GM18520 (cell line): Measurements from ENCODE around the gene AVL9.
A peak's percentile ranks its signal among the peaks of the same experiment; 100 is the strongest.
"Not testable (repeated sequence)": the region's sequence is repeated elsewhere in the genome, so short reads cannot be mapped to it uniquely, and the experiment has no call there.

Source experiments
- ATAC-seq: cut with Tn5 transposase; IDR thresholded peaks from one replicate; pipeline ENCODE4 v1.9.1; 2021; ENCODE audit not compliant: unreplicated experiment

The AVL9 gene

DNA sequence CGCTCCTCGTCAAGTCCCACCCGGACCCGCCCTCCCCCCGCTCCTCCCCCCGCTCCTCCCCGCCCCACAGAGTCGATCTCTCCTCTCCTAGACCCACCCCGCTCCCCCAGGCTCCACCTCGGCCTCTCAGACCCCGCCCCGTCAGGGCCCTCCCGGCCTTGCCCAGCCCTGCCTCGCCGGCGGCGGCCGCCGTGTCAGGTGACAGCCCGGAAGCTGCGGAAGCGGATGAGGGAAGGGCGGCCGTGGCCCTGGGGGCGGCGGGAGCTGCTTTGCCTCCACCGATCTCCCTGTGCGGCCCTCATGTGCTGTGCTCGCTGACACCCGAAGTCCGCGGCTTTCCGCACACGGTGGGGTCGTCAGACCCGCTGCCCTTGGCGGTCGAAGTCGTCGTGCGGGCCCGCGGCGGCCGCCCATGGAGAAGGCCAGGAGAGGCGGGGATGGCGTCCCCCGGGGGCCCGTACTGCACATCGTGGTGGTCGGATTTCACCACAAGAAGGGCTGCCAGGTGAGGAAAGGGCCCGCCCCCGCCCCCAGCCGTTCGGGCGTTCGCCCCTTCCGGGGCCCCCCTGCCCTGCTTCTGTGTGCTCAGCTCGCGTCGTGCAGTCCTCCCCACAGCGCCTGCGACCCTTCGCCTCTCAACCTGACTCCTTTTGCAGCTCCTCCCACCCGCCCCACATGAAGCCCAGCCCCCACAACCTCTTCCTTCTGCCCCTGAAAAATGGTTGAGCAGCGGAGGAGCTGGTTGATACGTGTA is at the start of gene AVL9:
AVL9 (plus strand) TSS at position 192 of the 754 bp plus-strand sequence; CDS start at position 413, 221 bp downstream.
- peak; percentile 93 for ATAC-seq

DNA sequence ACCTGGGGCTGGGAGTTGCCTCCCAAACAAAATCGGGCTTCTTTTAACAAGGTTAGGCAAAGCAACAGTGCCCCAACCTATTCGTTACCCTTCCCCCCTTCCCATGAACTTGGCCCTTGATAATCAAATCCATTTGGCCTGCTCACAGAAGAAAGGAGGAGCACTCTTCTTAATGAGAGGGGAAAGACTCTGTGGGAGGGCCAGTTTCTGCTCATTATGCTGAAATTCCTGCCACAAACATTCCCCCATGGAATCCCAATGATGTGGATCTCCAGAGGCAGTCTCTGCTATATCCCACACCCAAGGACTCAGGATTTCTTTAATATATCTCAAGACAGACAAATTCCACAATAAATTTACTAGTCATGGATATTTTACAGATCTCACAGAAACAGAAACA is 48.1 kb upstream of the AVL9 start:
- no peak for ATAC-seq

DNA sequence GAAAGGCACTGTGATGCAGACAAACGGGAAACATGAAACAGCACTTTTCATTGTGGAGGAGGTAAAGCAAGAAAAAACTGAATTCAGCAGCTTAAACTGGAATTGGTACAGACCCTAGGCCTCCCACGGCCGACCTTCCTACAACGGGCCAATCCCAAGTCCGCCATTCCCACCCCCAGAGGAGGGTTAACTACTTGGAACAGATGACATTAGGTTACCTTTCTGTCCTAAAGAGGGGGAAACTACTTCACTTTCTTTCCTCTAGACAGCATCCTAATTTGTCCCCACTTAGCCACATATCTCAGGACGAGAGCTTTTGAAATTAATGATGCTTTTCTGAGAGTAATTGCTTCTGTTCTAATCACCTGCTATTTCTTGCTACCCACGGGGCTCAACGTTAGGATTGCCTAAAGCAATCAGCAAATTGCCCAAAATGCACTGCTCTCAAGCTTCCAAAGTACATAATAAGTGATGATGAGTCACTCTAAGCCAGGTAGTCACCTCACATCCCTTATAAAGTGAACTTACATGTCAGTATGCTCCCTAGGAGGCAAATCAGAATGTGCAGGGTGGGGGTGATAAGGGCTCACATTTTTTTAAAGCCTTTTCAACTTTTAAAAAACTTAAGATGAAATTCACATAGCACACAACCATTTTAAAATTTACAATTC is 41.8 kb upstream of the AVL9 start:
- ATAC-seq = no peak

DNA sequence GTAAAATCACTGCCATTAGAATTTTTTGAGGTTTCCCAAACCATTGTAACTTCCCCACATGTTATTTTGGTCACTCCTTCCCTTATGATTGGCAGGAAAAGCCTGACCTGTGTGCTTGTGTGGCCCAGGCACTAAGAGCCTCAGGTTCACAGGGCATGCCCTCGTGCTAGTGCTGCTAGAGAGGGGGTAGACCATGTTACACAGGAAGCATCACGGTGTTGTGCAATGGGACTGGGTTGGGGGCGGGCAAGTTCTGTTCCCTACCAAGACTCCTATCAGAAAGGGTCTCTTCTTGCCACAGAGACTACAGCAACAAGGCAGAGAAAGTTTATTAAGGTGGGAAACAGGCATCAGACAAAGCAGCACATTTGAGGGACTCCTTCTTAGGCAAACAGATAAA is 37.3 kb upstream of the AVL9 start:
- no peak for ATAC-seq

DNA sequence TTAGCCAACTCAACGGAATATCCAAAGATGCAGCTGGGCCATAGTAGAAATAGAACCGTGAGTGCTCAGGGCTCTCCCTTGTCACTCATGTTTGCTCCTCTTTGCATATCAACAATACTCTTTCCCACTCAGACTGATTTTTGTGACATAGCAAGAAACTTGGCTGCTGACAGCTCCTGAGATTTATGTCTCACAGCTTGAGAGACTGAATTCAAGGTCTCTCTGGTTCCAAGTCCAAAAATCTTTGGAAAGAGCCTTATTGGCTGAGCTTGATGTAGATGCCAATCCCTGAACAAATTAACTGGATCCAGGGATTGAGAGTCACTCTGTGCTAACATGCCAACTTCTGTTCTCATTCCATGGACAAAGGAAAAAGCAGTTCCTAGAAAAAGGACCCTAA is 35.5 kb upstream of the AVL9 start:
- no peak for ATAC-seq

DNA sequence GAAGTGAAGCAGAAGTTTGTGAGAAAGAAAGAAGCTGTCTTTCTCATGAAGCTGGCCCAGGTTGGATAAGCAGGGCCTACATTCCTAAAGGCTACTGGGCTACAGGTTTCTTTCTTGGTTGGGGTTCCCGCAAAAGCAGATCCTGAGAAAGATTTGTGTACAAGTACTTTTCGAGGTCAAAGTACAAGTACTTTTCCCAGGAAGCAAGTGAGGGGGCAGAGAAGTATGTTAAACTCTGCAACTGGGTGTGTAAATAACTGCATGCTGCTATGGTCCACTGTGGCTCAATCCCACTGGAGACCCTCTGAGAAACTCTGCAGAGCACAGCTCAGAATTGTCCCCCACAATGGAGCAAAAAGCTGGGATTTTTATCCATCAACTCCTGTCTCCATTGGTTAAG is 33.8 kb upstream of the AVL9 start:
- no peak for ATAC-seq

DNA sequence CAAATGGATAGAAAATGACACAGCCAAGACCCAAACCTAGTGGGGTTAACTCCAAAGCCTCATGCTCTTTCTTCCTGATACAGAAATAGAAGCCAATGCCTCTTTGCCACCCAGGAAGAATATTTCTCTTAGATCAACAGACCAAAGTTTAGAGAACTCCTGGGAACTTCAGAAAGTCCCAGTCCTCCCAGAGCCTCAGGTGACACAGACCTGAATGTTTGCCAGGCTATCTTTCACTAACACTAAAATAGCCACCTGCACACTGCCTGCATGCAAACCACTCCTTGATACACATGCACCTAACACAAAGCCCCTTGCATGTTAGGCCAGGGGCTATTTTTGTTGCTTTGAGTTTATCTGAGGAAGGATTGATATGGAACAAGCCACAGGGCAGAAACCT is 32.8 kb upstream of the AVL9 start:
- no peak for ATAC-seq

DNA sequence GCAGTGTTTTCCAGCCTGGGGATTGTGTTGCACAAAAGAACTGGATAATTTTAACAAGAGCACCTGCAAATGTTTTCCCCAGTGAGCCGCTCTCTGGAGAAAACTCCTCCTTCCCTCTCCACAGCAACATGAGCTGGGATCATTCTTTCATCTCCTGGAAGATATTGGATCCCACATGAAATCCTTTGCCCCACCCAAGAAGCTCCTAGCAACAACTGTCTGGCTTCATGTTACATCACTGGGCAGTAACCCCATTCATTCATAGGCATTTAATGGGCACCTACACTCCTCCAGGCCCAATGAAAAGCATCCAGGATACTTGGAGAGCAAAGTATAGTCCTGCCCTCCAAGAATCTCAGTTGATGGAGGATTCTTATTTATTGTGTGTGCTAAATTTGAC is 32.3 kb upstream of the AVL9 start:
- no peak for ATAC-seq

DNA sequence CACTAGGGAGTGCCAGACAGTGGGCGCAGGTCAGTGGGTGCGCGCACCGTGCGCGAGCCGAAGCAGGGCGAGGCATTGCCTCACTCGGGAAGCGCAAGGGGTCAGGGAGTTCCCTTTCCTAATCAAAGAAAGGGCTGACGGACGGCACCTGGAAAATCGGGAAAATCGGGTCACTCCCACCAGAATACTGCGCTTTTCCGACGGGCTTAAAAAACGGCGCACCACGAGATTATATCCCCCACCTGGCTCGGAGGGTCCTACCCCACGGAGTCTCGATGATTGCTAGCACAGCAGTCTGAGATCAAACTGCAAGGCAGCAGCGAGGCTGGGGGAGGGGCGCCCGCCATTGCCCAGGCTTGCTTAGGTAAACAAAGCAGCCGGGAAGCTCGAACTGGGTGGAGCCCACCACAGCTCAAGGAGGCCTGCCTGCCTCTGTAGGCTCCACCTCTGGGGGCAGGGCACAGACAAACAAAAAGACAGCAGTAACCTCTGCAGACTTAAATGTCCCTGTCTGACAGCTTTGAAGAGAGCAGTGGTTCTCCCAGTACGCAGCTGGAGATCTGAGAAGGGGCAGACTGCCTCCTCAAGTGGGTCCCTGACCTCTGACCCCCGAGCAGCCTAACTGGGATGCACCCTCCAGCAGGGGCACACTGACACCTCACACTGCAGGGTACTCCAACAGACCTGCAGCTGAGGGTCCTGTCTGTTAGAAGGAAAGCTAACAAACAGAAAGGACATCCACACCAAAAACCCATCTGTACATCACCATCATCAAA is 30.5 kb upstream of the AVL9 start:
- not testable (repeated sequence) for ATAC-seq

DNA sequence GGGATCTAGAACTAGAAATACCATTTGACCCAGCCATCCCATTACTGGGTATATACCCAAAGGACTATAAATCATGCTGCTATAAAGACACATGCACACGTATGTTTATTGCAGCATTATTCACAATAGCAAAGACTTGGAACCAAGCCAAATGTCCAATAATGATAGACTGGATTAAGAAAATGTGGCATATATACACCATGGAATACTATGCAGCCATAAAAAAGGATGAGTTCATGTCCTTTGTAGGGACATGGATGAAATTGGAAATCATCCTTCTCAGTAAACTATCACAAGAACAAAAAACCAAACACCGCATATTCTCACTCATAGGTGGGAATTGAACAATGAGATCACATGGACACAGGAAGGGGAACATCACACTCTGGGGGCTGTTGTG is 25.3 kb upstream of the AVL9 start:
- ATAC-seq = not testable (repeated sequence)

DNA sequence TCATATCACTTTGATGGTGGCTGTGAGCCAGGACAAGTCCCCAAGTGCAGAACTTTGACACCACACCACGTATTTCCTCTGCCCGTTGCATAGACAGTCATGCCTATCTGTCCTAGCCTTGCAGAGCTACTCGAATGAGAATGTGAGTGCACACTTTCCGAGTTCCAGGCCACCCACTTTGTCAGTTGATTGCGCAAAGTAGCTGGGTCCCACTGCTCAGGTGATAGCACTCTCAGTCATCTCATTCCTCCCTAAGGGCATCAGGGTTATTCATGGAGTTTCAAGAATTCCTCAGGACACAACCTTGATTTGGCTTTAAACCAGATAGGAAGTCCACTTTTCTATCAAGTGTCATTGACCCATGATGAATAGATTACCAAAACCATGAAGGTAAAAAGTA is 24.4 kb upstream of the AVL9 start:
- ATAC-seq = no peak

DNA sequence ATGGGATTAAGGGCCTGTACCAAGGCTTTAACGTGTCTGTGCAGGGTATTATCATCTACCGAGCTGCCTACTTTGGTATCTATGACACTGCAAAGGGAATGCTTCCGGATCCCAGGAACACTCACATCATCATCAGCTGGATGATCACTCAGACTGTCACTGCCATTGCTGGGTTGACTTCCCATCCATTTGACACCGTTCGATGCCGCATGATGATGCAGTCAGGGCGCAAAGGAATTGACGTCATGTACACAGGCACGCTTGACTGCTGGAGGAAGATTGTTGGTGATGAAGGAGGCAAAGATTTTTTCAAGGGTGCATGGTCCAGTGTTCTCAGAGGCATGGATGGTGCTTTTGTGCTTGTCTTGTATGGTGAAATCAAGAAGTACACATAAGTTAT is 23.3 kb upstream of the AVL9 start:
- ATAC-seq = no peak

DNA sequence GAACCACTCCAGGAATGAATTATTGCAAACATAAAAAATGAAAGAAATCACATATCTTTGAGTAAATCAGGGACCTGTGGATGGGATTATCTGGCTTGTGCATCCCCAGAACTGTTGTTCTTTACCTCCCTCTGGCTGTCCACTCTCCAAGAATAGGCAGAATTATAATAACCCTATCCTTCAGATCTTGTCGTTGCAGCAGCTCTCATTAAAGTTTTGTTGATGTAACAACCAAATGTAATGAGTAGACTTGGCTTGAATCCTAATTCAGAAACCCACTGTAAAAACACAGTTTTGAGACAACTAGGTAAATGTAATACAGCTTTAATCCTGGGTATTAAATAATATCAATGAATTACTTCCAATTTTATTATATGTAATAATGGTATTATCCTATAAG is 21.3 kb upstream of the AVL9 start:
- no peak for ATAC-seq

DNA sequence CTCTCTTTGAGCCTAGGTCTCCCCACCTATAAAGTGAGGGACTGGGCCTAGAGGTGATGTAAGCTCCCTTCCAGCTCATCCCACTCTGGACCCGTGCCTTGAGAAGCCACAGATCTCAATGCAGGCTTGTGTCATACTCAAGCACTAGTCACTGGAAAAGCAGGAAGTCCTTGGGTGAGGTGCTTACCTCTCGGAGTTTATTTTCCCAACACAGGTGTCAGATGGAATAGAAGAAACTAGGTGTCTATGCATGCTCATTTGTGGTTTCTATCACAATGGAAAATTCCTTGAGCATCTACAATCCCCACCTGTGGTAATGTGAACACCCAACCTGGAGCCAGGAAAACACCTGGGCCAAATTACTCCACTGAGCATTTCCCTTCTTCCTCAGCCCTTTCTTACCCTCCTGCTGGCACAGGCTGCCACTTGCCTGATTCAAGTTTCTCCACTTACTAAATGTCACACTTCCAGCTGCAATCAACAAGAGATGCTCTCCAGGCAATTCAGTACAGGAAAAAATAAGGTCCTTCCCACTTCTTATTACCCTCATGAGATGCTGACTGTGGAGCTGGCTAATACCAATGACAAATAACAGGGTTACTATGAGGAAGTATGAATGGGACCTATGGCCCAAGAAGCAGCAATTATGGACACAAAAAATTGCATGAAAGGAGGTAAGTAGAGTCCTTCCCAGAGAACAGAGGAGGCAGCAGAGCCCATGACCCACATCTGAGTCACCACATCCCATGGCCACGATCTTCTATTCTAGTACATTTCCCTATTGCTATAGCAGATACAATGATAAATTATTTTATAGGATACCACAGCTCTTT is 18.3 kb upstream of the AVL9 start:
- ATAC-seq = no peak

DNA sequence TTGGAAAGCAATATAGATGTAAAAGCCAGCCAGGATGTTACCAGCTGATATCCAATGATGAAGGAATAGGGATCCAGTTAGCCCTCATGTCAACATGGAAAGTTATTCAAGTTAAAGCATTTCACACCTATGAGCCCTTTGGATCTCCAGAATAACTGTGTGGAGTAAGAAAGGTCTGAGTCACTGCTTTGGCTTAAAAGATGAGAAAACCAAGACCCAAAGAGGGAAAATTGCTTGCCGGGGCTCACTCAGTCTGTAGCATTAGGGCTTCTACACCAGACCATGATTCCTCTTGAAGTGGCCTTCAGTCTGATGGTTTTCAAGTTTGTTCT is 17.7 kb upstream of the AVL9 start:
- no peak for ATAC-seq

DNA sequence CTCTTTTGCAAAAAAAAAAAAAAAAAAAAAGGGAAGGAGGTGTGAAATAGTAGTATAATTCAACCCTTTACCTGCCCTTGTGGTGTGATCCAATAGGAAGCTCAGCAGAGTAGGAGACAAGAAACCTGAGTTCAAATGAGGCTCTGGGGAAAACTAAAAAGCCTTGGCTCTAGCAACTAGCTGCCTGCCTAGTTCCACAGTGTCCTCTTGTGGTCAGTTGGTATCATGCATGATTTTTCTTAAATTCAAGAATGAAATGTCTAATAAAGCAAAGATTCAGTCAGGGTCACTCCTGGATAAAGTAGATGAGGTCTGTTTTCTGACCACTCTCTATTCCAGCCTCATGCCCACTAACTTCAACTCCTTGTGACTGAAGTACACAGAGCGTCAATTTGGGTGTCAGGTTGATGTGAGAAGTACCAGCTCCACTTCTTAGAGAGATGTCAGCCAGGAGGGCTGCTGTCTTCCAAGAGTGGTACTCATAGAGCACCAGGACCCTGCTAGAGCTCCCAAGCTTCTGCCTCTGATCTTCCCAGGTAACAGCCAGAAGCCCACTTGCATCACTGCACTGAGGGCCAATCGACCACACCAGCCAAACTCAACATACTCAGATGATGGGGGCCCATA is 15.6 kb upstream of the AVL9 start:
- no peak for ATAC-seq

DNA sequence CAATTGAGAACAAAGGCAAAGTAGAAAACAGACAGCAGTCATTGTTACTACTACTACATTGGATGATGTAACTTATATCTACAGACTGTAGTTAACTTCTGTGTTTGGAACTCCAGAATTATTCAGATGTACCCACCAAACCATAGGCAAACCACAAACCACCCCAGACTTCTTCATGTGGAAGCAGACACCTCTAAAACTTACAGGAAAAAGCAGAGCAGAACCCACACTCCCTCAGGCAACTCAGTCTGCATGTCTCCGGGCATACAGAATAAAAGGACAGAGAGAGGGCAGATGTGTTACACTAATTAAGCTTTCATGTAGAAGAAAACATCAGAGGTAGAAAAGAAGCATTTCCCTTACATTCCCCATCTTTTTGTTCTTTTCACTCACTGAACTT is 14.1 kb upstream of the AVL9 start:
- no peak for ATAC-seq

DNA sequence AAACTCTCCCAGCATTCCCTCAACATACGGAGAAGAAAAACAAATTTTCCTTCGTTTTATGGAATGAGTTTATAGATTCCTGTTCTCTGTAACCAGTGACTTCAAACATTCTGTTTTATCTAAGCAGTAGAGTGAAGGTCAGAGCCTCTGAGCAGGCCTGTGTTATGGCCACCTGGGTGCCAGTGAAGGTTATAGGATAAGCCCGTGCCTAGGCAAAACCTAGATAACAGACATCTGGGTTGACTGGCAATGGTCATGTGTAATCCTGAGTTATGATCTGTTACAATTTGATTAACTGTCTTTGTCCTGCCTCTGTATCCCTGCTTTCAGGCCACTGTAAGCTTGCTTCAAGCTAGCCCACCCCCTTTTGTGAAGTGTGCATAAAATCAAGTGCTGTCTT is 13.4 kb upstream of the AVL9 start:
- ATAC-seq = no peak

DNA sequence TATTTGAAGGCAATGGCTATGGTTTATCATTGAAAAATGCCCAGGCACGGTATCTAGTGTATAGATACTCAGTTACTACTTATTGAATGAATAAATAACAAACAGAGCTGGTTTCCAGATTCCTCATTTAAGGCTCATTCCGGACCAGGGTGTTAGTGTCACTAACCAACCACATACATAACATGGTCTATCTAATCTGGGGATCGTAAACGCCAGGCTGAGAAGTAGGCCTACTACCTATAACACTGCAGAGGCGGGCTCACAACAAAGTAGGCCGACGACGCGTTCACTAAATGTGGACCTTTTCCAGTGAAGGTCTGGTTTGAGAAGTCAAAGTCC is 5.5 kb upstream of the AVL9 start:
- no peak for ATAC-seq

DNA sequence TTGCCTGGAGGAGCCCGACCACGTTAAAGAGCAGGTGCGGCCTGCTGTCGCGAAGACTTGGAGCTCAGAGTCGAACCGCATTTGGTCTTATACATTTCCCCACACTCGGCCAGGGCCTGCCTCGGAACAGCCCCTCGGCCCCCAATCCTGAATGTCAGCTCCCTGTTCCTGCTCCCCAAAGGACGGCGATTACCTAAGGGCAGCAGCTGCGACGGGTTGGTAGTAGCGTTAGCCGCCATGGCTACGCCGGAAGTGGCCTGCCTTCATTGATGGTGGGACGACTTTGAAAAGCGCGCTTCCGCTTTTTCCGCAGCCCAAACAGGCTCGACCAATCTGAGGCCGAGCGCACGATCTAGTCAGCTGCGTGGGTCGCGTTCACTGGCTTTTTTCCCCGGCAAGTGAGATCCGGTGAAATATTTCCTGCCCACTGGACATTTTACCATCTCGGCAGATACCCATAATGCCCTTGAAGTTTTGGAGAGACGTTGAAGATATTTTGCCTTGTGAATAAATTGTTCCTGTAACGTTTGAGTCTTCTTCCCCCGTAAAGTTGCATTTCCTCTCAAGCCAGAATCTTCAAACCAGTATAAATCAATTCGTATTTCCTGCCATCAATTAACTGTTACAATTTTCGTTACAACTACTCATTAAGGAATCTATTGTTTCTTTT is 5.0 kb upstream of the AVL9 start, which contains the start of gene LSM5:
LSM5 (minus strand) TSS at position 254 of the 670 bp plus-strand sequence; CDS start at position 239, 15 bp downstream.
- ATAC-seq = peak; percentile 78
